ENCODE measurements around the gene ADARB1.
"Not testable (repeated sequence)": the region's sequence is repeated elsewhere in the genome, so short reads cannot be mapped to it uniquely, and the experiment has no call there.

The ADARB1 gene, protein sequence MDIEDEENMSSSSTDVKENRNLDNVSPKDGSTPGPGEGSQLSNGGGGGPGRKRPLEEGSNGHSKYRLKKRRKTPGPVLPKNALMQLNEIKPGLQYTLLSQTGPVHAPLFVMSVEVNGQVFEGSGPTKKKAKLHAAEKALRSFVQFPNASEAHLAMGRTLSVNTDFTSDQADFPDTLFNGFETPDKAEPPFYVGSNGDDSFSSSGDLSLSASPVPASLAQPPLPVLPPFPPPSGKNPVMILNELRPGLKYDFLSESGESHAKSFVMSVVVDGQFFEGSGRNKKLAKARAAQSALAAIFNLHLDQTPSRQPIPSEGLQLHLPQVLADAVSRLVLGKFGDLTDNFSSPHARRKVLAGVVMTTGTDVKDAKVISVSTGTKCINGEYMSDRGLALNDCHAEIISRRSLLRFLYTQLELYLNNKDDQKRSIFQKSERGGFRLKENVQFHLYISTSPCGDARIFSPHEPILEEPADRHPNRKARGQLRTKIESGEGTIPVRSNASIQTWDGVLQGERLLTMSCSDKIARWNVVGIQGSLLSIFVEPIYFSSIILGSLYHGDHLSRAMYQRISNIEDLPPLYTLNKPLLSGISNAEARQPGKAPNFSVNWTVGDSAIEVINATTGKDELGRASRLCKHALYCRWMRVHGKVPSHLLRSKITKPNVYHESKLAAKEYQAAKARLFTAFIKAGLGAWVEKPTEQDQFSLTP

DNA sequence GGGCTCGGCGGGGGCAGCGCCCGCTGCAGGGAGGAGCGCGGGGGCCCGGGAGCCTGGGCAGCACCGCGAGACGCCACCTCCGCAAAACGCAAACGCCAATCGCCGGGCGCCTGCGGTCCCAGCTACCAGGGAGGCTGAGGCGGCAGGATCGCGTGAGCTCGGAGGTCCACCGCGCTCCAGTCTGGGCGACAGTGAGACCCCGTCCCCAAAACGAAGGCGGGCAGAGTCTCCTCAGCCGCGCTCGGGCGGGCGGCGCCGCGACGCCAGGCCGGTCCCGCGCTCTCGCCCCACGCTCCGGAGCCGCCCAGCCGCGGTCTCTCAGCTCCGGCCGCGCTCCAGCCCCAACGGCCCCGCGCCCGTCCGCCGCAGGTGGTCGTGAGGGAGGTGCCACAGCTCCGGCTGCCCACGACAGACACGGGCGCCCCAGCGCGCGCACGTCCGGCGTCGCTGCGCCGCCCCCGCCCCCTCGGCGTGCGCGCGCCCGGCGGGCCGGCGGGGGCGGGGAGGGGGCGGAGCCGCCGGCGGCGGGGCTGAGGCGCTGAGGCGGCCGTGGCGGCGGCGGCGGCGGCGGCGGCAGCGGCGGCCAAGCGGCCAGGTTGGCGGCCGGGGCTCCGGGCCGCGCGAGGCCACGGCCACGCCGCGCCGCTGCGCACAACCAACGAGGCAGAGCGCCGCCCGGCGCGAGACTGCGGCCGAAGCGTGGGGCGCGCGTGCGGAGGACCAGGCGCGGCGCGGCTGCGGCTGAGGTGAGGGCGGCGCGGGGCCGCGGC lies at the start of gene ADARB1:
ADARB1 (plus strand) TSS at position 533 of the 770 bp plus-strand sequence. CDS start 97,077 bp downstream, outside the sequence.
- DNase-seq (ENCODE audit: low spot score): peak; percentile 85

DNA sequence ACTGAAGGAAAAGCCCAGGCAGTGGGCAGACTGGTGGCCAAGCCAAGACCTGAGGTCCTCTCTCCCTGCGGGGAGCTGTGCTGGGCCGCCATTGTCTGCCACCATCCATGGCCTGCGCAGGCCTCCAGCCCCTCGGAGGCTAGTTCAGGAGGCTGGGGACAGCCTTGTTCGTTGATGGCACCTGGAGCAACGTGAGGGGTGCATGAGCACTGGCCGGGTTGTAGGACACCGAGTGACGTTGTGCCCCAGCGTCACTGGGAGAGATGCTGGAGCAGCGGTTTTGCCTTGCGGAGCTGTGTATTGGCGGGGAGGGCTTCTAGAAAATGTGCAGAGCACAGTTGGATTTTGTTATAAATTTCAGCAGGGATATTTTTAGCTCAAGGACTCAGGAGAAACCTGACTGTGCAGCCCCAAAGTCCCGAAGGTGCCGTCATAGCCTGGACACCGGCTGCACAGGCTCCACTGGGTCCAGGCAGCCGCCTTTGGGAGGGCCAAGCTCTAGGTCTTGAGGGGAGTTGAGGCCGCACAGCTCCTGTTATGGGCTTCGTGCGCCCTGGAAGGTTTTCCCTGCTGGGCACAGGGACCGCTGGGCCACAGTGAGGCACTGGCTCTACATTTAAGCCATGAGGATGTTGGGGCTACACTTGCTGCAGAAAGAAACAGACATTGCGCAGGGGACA lies 48.2 kb upstream of the ADARB1 start:
- no peak for DNase-seq (ENCODE audit: low spot score)

DNA sequence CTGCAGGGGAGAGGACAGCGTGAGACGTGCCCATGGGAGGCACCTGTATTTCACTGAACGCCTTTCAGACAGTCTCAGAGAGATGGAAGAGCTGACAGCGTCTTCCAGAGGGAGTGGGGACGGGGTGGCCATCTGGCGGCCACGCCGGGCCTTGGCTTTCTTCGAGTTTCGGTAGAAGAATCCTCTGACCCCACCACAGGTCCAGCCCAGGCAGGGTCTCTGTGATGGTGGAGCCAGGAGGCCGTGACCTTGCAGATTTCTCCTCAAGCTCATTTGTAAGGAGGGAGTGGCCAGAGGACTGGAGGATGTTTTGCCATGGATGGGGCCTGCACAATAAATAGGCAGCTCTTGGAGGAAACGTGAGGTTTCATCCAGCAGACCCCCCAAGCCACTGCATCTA lies 47.6 kb upstream of the ADARB1 start:
- DNase-seq (ENCODE audit: low spot score): no peak

DNA sequence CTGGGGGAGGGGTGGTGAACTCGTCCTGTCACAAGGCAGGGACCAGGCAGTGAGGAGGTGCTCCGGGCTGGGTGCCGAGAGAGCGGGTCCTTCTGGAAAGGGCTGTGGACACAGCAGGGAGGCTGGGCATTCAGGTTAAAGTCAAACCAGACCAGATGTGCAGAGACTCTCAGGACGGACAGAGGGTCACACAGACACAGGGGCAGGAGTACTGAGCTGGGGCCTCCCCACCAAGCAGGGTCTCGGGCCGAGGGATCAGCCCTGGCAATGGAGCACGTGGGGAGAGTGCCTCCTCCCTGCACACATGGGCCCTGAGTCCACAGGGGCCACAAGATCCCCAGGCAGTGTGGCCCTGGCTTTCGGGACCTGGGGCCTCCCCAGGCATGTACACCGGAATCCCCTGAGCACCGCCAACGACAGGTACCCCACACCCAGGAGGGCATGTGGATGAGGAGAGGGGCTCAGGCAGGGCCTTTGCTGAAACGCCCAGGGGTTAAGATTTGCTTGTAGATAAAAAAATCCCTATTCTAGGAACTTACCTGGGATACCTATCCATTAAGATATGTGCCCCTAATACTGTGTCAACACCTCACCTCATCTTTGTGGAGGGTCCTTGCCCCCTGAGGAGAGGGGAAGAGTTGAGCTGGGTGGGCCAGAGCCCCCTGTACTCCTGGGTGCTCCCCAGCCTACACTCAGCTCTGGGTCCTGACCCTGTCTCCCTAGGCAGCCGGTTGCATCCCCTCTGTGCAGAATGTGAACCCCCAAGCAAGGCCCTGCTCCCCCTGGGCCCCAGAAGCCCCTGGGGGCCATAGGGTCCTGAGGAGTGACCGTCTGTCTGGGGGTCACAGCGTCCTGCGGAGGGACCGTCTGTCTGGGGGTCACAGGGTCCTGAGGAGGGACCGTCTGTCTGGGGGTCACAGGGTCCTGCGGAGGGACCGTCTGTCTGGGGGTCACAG lies 46.9 kb upstream of the ADARB1 start:
- DNase-seq (ENCODE audit: low spot score): no peak

DNA sequence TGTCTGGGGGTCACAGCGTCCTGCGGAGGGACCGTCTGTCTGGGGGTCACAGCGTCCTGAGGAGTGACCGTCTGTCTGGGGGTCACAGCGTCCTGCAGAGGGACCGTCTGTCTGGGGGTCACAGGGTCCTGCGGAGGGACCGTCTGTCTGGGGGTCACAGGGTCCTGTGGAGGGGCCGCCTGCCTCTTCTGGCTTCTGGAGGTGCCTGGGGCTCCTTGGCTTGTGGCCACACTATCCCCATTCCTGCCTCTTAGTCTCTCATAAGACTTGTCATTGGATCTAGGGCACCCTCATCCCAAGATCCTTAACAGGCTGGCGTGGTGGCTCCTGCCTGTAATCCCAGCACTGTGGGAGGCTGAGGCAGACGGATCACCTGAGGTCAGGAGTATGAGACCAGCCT lies 45.7 kb upstream of the ADARB1 start:
- DNase-seq (ENCODE audit: low spot score): not testable (repeated sequence)

DNA sequence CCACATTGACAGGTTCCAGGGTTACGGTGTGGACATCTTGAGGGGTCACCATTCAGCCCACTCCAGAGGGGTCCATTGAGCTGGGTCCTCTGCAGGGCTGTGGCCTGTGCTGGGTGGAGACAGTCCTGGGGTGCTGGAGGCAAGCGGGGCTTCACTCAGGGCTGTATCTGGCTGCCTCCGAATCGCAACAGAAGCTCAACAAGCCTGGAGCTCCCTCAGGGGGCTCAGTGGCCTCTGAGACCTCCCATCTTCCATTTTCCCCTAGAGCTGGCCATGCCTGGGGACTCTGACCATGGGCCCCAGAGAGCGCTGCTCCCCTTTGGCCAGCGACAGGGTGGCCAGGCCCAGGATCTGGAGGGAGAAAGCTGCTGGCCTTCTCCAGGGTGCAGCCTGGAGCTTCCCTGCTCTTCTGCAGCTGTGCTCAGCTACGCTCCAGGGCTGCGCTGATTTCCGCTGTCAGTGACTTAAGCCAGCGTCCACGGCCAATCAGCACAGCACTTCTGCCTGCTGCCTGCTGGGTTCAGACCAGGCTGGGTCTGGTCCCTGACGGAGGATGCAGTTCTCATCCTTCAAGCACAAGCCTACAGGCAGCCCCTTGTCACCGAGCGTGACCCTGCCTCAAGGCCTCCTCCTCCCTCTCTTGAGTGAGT lies 45.0 kb upstream of the ADARB1 start:
- no peak for DNase-seq (ENCODE audit: low spot score)

DNA sequence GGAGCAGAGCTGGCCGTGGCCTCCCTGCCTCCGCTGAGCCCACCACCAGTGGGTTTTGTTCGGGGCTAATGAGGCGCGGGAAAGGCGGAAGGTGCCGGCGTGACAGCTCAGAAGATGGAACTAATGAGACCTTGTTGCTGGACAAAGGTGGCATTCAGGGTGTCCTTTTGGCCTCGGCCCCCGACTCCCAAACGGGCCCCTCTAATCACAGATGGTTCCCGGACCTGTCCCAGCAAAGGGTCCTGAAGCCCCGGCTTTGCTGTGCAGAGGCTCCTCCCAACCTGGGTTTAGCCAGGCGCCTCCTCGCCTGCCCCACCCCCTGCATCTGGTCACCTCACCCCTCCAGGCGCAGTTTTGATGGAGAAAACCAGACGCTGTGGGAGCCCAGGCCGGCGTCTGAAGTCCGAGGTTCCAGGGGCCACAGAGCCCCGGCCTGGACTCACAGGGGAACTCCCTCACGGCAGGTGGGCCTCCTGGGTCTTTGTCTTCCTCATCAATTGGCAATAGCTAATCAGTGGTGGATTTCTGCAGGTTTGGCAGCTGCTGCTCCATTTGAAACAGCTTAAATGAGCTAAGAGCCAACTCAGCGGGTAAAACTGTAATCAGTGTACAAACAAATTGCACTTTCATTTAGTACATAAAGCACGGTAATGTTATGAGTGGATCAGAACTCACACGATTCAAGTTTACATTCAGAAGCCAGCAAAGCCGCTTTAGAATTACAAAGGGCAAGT lies 44.3 kb upstream of the ADARB1 start:
- no peak for DNase-seq (ENCODE audit: low spot score)

DNA sequence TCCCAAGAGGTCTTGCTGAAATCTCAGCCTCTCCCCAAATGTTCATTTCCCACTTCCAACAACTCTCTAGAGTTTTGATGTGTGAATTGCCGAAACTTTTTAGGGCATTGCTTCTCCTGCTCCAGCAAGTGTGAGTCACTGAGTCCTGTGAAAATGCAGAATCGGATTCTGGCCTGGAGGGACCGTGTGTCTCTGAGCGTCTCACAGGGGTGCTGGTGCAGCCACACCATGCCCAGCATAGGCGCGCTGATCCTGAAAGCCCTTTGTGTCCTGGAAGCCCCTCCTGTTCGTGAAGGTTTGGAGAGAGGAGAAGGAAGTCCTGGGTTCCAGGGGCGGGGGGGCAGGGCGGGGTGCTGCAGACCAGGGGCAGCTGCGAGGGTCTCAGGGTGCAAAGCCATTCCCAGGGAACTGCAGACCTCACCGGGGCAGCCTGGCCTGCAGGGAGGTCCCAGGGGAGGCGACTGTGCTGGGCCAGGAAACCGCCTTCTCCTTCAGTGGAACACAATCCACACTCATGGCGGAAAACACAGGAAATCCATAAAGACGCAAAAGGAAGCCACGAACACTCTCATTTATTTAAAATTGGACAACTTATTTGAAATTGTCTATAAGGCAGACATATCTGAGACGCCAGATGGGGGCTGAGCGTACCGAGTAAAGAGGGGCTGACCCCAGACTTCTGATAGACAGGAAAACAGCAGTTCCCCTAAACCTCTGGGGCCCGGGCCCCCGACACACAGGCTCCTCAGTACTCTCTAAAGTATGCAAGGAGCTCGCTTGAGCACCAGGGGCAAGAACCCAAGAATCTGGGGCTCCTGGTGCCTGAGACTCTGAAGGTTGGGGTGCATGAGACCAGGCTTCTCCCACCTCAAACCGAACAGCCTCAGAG lies 43.5 kb upstream of the ADARB1 start:
- no peak for DNase-seq (ENCODE audit: low spot score)

DNA sequence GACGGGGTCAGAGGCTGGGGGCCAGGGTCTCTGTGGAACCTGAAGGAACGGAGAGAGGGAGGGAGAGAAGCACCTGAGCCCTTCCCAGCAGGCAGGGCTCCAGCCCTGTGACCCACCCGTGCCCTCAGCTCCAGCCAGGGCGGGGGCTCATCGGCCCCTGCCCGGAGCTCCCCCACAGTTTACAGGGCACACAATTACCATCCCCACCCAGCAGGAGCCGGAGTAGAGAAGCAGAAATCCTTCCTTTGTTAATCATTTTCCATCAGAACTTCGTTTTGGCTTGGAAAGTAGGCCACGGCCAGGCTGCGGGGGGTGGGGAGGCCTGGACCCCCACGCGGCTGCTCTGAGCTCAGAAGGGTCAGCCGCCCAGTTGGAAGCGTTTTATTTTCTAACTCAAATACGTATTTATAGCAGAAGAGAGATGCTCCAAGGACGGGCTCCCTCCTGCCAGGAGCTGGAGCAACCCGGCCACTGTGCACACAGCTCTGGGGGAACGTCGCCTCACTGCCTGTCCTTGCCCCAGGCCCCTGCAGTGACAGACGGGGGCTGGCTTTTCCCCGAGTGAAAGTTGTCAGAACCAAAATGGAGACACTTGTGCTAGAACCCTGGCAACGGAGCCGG lies 42.7 kb upstream of the ADARB1 start:
- DNase-seq (ENCODE audit: low spot score): no peak

DNA sequence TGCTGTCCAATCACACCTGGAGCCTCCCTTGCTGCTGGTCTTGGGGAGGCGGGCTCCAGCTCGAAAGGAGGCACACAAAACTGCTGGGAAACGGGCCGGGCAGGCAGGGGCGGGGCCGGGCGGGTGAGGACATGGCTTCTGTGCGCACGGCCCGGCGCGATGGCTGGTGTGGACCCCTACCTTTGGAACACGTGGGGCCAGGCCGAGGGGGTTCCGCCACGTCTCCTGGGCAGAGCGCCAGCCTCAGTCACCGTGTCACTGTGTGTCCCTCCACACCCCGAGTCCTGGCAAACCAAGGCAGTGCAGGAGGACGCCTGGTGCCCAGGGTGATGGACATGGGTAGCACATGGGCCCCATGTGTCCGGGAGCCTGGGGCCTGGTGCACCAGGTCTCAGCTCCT lies 42.0 kb upstream of the ADARB1 start:
- no peak for DNase-seq (ENCODE audit: low spot score)

DNA sequence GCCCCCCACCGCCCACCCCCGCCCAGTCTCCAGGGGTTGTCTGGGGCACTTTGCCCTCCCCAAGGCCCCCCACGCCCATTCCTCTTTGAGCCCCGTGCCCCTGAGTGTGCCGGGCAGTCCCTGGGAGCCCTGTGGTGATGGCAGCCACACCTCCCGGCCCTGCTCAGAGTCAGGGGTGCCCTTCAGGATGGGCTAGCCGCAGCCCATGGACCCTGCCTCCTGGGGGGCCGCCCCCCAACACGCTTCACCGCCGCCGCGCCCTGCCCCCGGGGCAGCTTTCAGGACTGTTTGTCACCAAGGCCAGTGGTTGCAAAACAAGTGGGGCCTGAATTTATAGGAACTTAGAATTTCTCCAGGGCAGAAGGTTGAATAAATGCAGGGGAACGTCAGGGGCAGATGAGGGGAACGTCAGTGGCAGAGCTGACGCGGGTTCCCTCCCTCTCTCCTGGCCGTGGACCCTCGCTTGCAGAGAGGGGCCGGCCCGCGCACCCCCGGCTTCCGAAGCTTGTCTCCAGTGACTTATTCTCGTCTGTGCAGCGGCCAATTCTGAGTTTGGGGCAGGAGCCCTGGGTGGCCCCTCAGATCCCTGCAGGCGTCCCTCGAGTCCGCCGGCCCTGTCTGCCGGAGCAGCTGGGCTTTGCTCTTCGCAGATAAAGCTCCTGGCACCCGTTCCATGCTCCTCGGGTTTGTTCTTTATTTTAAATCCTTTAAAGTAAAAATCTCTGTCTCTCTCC lies 41.2 kb upstream of the ADARB1 start:
- DNase-seq (ENCODE audit: low spot score): peak; percentile 65

DNA sequence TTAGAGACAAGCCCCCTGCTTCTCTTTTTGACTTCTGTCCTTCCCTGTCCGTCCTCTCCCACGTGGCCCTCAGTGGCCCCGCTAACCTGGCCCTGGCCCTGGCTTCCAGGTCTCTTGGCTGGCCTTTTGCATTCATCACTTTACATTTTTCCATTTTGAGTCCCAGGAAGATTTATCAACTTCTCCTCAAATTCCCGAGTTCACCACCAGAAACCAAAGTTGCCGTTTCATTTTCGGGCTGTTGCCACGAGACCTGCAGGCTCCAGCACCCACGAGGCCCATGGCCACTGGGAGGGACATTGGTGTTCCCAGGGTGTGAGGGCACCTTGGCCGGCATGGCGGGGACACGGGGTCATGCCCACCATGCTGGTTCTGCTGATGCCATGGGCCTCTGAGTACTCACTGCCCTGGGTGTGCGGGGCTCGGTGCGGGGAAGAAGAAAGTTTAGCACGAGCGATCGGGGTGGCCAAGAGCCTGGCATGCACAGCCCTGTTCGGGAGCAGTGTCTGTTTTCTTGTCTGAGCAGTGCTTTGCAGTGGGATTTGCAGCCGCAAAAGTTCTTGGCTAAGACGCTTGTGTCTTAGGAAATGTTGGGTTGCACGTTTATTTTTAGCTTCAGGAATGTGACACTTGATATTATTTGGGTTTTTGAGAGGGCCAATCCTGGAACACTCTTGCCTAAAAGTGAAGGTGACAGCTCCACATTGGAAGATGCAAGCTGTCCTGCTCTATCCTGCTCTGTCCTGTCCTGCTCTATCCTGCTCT lies 40.4 kb upstream of the ADARB1 start:
- DNase-seq (ENCODE audit: low spot score): peak; percentile 61

DNA sequence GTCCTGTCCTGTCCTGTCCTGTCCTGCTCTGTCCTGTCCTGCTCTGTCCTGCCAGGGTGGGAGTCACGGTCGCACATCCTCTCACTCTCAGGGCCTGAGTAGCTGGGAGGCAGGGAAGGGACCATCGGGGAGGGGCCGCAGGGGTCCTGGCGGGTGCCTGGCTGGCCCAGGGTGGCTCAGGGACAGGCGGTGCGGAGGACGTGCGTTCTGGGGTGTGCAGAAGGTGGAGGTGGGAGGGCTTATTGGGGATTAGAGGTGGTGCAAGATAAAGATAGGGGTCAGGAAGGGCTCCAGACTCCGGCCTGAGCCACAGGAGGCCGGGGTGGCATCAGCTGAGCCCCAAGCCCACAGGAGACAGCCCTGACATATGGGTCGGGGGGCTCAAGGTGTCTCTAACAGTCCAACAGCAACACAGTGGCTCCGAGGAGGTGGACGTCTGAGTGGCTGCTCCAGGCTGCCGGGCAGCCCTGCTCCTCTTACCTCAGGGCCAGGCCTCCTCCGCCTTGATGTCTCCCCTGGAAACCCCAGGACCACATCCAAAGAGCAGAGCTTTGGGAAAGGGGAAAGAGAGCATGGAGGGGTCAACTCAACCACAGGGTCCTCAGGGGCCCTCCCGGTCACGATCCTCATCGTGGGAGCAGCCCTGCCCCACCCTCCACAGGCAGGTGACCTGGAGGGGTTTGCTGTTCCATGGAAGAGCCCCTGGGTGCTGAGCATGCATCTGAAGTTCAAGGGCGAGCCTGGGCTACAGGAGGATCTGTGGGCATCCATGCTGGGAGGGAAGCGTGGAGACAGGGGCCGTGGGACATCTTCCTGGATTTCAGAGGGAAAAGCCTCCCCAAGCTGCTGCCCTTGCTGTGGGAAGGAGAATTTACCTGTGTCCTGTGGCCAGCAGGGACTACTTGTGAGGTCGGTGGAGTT lies 39.6 kb upstream of the ADARB1 start:
- DNase-seq (ENCODE audit: low spot score): no peak

DNA sequence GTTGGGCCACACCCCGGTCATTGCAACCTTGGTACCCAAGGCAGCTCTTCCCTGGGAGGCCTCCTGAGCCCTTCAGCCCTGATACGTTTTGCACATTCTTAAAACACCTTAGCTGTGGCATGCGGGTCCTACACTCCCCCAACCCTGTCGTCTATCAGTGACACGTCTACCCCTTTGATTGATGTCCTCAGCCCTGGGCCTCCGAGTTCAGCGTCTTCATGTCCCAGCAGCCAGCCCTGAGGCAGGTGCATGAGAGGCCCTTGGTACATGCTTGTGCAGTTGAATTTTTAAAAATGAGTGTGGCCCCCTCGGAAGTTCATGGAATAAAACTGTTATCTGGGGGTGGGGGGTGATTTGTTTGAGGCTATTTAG lies 38.9 kb upstream of the ADARB1 start:
- no peak for DNase-seq (ENCODE audit: low spot score)

DNA sequence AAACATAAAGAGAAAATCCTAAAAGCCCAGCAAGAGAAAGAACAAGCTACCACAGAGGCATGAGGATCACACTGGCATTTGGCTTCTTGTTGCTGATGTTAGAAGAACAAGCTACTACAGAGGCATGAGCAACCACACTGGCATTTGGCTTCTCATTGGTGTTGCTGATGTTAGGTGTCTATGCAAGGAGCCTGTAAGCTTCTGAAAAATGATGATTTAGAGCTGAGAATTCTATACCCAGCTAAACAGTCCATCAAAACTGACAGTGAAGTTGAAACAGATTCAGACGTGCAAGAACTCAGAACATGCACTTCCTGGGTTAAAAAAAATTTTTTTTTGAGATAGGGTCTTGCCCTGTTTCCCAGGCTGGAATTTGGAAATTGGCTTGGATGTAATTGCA lies 37.8 kb upstream of the ADARB1 start:
- DNase-seq (ENCODE audit: low spot score): no peak

DNA sequence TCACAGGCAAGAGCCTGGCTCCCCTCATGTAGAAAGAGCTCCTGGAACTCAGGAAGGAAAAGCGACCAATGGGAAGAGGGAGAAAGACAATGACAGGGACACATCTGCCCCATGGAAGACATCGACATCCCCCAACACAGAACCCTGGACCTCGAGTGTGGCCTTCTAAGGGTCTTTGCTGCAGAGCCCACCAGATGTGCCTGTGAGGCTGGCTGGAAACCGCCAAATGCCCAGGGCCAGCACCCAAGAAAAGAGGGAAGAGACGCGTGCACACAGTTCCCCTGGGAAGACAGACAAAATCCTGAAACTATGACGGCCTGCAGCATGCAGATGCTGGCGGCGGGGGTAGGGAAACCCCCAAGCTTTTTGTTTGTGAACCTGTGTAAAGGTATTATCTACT lies 36.4 kb upstream of the ADARB1 start:
- DNase-seq (ENCODE audit: low spot score): no peak
